Thyroid gland (tissue), 4 donors: ENCODE measurements around the gene ZCCHC3. TPM values are rescaled to one million over a fixed set of nuclear protein-coding genes. Genes with fewer than 3 reads are reported as not detected.

Source experiments
- DNase-seq, 2 donors: peaks; one replicate each; pipeline ENCODE4 v3.0.0-alpha.2; 2019
- H3K27ac ChIP-seq, 3 donors: fragments of 200-600 bp; sonication (generic); 1 replicate in 2 of 3; 2 replicates in 1 of 3; pipeline ENCODE4 v1.5.1; 2016 to 2019; ENCODE audit warnings: mild to moderate bottlenecking in 1 of 3, moderate library complexity in 1 of 3
- H3K27me3 ChIP-seq: fragments of 200-600 bp; sonication (generic); one replicate; pipeline ENCODE4 v1.5.1; 2019
- H3K36me3 ChIP-seq, 2 donors: fragments of 200-600 bp; sonication (generic); one replicate each; pipeline ENCODE4 v1.5.1; 2016 to 2019
- H3K4me1 ChIP-seq, 2 donors: fragments of 200-600 bp; sonication (generic); one replicate each; pipeline ENCODE4 v1.5.1; 2017 to 2019
- H3K4me3 ChIP-seq, 3 donors: fragments of 200-600 bp; sonication (generic); replicated peaks in 1 of 3; 1 replicate in 2 of 3; 2 replicates in 1 of 3; pipeline ENCODE4 v1.5.1; 2016; ENCODE audit warnings: mild to moderate bottlenecking in 1 of 3
- H3K9me3 ChIP-seq: fragments of 200-600 bp; sonication (generic); one replicate; pipeline ENCODE4 v1.5.1; 2017
- POLR2A ChIP-seq, 2 donors: fragments of 450-650 bp; IDR thresholded peaks; one replicate each; pipeline ENCODE4 v1.6.1; 2017; ENCODE audit warnings: antibody characterized with exemption in 2 of 2, mild to moderate bottlenecking in 2 of 2, moderate library complexity in 1 of 2
- WGBS, 2 donors: methylation state at CpG; one replicate each; pipeline ENCODE4 v1.1.5; 2017; 5-methylcytosine and 5-hydroxymethylcytosine counted together
- intact Hi-C: fragments of 100-400 bp; cut with DNase I; formaldehyde crosslinking; loops from one replicate; pipeline ENCODE4 v1.15.1; 2023
- total RNA-seq, 4 donors: library from RNA; depleted of rRNA; stranded (reverse); fragments of >200 nt; gene quantifications; one replicate each; pipeline ENCODE4 v1.2.3, GENCODE V29; 2016
- TF ChIP-seq, protein P1 (sequence below), 6 experiments: fragments of 200-600 bp in 3 of 6; fragments of 450-650 bp in 3 of 6; sonication (generic) in 3 of 6; IDR thresholded peaks; one replicate each; pipeline ENCODE4 v1.5.1; 2016 to 2019; ENCODE audit warnings: antibody characterized with exemption in 6 of 6, mild to moderate bottlenecking in 2 of 6, inconsistent platforms in 1 of 6, moderate library complexity in 1 of 6

The ZCCHC3 gene
- total RNA-seq, 4 donors from 2014 or later: 20.2 to 28.4 (median 22.3) TPM

DNA sequence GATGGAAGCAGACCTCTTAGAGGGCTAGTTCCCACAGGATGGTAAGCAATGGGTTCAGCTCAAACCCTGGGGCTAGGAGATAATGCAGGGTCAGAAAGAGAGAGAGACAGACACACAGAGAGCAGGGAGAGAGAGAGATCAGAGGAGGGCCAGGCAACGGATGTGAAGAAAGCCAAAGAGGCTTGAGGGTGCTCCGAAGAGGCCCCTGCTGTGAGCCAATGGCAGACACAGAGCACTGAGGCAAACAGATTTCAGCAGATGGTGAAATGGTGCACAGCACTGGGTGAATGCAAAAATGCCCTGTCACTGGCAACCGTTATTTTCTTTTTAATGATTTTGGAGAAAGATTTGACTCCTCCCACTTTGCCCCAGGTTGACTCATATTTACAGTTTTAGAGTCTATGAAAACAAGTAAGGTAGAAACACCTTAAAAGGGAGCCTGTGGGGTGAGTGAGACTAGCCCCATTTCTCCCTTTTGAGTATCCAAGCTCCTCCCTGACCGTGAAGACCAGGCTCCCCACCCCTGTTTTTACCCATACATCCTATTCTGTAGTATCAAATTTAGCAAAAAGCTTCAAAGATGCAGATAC is 39.0 kb upstream of the ZCCHC3 start:
- 60 to 67% methylated on average over 4 of the region's 4 CpGs for WGBS, 2 donors
- intact Hi-C loops: no loop called here
- H3K36me3 ChIP-seq: no peaks in the 10 kb centered on the region
- no peak overlapping the region for H3K27ac ChIP-seq
- H3K27me3 ChIP-seq: no peaks in the 10 kb centered on the region
- H3K4me1 ChIP-seq: no peaks in the 10 kb centered on the region
- H3K9me3 ChIP-seq: no peaks in the 10 kb centered on the region
- DNase-seq: no peak
- TF ChIP-seq POLR2A (IDR thresholded peaks at IDR 0.05): no peak
- TF ChIP-seq, protein P1, sequence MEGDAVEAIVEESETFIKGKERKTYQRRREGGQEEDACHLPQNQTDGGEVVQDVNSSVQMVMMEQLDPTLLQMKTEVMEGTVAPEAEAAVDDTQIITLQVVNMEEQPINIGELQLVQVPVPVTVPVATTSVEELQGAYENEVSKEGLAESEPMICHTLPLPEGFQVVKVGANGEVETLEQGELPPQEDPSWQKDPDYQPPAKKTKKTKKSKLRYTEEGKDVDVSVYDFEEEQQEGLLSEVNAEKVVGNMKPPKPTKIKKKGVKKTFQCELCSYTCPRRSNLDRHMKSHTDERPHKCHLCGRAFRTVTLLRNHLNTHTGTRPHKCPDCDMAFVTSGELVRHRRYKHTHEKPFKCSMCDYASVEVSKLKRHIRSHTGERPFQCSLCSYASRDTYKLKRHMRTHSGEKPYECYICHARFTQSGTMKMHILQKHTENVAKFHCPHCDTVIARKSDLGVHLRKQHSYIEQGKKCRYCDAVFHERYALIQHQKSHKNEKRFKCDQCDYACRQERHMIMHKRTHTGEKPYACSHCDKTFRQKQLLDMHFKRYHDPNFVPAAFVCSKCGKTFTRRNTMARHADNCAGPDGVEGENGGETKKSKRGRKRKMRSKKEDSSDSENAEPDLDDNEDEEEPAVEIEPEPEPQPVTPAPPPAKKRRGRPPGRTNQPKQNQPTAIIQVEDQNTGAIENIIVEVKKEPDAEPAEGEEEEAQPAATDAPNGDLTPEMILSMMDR (IDR thresholded peaks at IDR 0.05): no peak
- H3K4me3 ChIP-seq: no peak overlapping the region

DNA sequence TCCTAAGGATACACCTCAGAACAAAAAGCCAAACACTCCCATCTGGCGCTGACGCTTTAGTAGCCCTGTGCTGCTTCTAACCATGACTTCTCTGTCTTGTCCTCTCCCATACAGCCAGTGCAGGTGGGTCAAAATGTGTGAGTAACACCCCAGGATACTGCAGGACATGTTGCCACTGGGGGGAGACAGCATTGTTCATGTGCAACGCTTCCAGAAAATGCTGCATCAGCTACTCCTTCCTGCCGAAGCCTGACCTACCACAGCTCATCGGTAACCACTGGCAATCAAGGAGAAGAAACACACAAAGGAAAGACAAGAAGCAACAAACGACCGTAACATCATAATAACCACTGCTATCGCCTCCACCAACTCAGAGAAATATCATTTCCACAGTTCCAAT is 38.4 kb upstream of the ZCCHC3 start:
- Histone ChIP-seq H3K36me3 (no peaks in the 10 kb centered on the region), H3K27me3 (no peaks in the 10 kb centered on the region), H3K4me3 (no peak overlapping the region), H3K4me1 (no peaks in the 10 kb centered on the region), H3K9me3 (no peaks in the 10 kb centered on the region), H3K27ac (no peak overlapping the region)
- DNase-seq: no peak
- TF ChIP-seq POLR2A (IDR thresholded peaks at IDR 0.05): no peak
- TF ChIP-seq, protein P1 (IDR thresholded peaks at IDR 0.05): peak in 1 of 6 experiments; percentile 11
- intact Hi-C loops: no loop called here
- 53 to 55% methylated on average over 8 of the region's 8 CpGs for WGBS, 2 donors

DNA sequence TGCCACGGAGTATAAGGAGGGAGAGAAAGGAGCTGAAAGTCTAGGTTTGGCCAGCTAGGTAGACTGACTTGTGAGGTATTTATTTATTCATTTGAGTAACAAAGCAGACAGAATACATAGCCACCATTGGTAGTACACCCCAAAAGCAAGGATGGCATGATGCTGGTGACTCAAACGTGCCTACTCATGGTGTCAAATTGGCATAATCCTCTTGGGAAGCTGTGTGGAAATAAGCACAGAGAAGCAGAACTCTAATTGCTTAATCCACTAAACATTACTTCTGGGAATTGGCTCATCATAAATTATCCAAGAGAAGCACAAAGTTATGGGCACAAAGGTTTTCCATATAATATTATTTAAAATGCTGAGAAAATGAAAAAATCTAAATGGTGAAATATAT is 37.4 kb upstream of the ZCCHC3 start:
- no peak for DNase-seq
- WGBS, 2 donors: 71% methylated on average over 2 of the region's 2 CpGs
- H3K4me3 ChIP-seq: no peak overlapping the region
- H3K27me3 ChIP-seq: no peaks in the 10 kb centered on the region
- TF ChIP-seq POLR2A (IDR thresholded peaks at IDR 0.05): no peak
- TF ChIP-seq, protein P1 (IDR thresholded peaks at IDR 0.05): no peak
- no peaks in the 10 kb centered on the region for H3K9me3 ChIP-seq
- no peak overlapping the region for H3K27ac ChIP-seq
- H3K4me1 ChIP-seq: no peaks in the 10 kb centered on the region
- intact Hi-C loops: no loop called here
- no peaks in the 10 kb centered on the region for H3K36me3 ChIP-seq

DNA sequence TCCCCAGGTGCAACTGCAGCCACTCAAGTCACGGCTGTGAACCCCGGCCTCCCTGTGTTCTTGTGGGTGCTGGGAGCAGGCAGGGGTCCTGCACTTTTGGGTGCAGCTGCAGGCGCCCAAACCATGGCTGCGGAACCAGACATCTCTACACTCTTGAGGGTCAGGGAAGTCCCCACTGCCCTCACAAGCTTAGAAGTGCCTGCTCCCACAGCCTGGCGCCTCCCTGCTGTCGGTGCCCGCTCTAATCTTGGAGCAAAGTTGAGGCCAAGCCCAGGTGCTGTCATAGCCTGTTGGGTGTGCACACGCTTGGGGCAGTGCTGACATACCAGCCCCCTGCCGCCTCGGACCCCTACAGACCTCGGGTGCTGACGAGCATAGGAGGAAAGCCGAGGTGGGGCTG is 33.7 kb upstream of the ZCCHC3 start:
- Histone ChIP-seq H3K27me3 (no peaks in the 10 kb centered on the region), H3K27ac (no peak overlapping the region), H3K36me3 (no peaks in the 10 kb centered on the region), H3K9me3 (no peaks in the 10 kb centered on the region), H3K4me1 (no peaks in the 10 kb centered on the region), H3K4me3 (no peak overlapping the region)
- WGBS, 2 donors: 64 to 82% methylated on average over 8 to 10 of the region's 13 CpGs
- TF ChIP-seq POLR2A (IDR thresholded peaks at IDR 0.05): no peak
- TF ChIP-seq, protein P1 (IDR thresholded peaks at IDR 0.05): no peak
- intact Hi-C loops: no loop called here
- no peak for DNase-seq

DNA sequence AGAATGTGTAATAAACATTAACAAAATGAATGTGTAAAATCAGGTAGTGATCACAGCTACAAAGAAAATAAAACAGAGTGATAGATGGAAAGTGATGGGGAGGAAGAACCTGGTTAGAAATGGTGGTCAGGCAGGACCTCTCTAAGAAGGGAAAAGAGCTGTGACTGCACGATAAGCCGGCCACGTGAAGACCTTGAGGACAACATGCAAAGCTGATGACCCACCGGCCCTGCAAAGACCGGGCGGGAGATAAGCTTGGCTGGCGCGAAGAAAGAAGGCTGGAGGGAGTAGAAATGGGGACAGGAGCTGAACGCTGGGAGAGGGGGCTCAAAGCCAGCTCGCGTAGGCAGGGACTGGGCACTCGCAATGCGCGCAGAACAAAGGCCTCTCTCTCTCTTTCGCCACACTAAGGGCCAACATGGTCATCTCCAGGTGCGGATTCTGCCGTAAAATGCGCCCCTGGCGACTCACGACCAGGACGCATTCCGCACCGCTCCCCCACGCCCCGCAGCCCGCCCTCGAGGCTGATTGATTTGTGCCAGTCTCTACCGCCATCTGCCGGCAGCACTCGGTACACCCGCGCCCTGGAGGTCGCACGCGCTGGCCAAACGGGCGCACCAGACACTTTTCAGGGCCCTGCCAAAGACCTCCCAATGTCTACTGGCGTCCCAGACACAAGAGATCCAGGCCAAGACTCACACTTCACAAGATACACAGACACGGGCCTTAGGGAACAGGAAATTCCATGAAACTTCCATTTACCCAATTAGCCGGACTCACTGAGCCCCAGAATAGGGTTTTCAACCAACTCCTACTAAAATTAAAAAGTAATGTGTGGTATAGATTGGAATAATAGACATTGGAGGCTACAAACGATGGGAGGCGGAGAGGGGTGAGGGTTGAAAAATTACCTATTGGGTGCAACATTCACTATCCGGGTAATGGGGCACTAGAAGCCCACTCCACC is 30.5 kb upstream of the ZCCHC3 start:
- intact Hi-C loops: no loop called here
- Histone ChIP-seq H3K4me3 (peak overlapping the region in 2 of 3 donors; percentile 18 to 34), H3K36me3 (no peaks in the 10 kb centered on the region), H3K4me1 (peaks cover 0 to 12% of the 10 kb centered on the region in 2 donors), H3K27ac (no peak overlapping the region), H3K27me3 (no peaks in the 10 kb centered on the region), H3K9me3 (no peaks in the 10 kb centered on the region)
- WGBS, 2 donors: 9 to 15% methylated on average over 29 to 43 of the region's 43 CpGs
- DNase-seq: peak; percentile 90 to 93
- TF ChIP-seq, protein P1 (IDR thresholded peaks at IDR 0.05): peak; percentile 83 to 98 (median 92)
- no peak for TF ChIP-seq POLR2A (IDR thresholded peaks at IDR 0.05)
